ENCODE measurements around the gene GLI2.

The GLI2 gene

GRCh38 chr2:120767486-120768005 lies 31.9 kb downstream of the GLI2 start:
- Histone ChIP-seq H3K4me1 (peaks cover 14% of the 10 kb centered on the region), H3K27me3 (no peaks in the 10 kb centered on the region), H3K9me3 (no peaks in the 10 kb centered on the region), H3K4me3 (ENCODE audit: low read depth, low read length) (no peak overlapping the region), H3K36me3 (no peaks in the 10 kb centered on the region)
- TF ChIP-seq CTCF (IDR thresholded peaks at IDR 0.05; ENCODE audit: low read depth, low read length) = no peak
- DNase-seq = no peak

- Histone ChIP-seq H3K9me3 (no peaks in the 10 kb centered on the region), H3K27me3 (no peaks in the 10 kb centered on the region), H3K4me1 (peaks cover 14% of the 10 kb centered on the region), H3K36me3 (no peaks in the 10 kb centered on the region), H3K4me3 (ENCODE audit: low read depth, low read length) (no peak overlapping the region)
- no peak for DNase-seq
- TF ChIP-seq CTCF (IDR thresholded peaks at IDR 0.05; ENCODE audit: low read depth, low read length) = no peak
These were observed 32.7 kb downstream of the GLI2 start for GRCh38 chr2:120768112-120769048.

GRCh38 chr2:120769076-120769786 lies 33.6 kb downstream of the GLI2 start:
- TF ChIP-seq CTCF (IDR thresholded peaks at IDR 0.05; ENCODE audit: low read depth, low read length) = no peak
- Histone ChIP-seq H3K4me3 (ENCODE audit: low read depth, low read length) (no peak overlapping the region), H3K36me3 (no peaks in the 10 kb centered on the region), H3K9me3 (no peaks in the 10 kb centered on the region), H3K4me1 (peaks cover 14% of the 10 kb centered on the region), H3K27me3 (no peaks in the 10 kb centered on the region)
- no peak for DNase-seq

GRCh38 chr2:120769787-120770120 lies 34.1 kb downstream of the GLI2 start:
- H3K27me3 ChIP-seq = no peaks in the 10 kb centered on the region
- TF ChIP-seq CTCF (IDR thresholded peaks at IDR 0.05; ENCODE audit: low read depth, low read length) = no peak
- H3K9me3 ChIP-seq = no peaks in the 10 kb centered on the region
- no peak for DNase-seq
- H3K36me3 ChIP-seq = no peaks in the 10 kb centered on the region
- H3K4me1 ChIP-seq = peaks cover 14% of the 10 kb centered on the region
- H3K4me3 ChIP-seq (ENCODE audit: low read depth, low read length) = no peak overlapping the region

GRCh38 chr2:120770176-120770575 lies 34.5 kb downstream of the GLI2 start:
- Histone ChIP-seq H3K4me3 (ENCODE audit: low read depth, low read length) (no peak overlapping the region), H3K4me1 (peaks cover 10% of the 10 kb centered on the region), H3K36me3 (no peaks in the 10 kb centered on the region), H3K9me3 (no peaks in the 10 kb centered on the region), H3K27me3 (no peaks in the 10 kb centered on the region)
- no peak for DNase-seq
- no peak for TF ChIP-seq CTCF (IDR thresholded peaks at IDR 0.05; ENCODE audit: low read depth, low read length)

Data from BE2C (cell line).